ENCODE data around the gene AUTS2. TPM values are rescaled to one million over a fixed set of nuclear protein-coding genes. Genes with fewer than 3 reads are reported as not detected.

AUTS2 gene
- total and polyA plus RNA-seq, 9 of the 15 experiments (the other 6 are each of a cell fraction or from before 2014, with no cell fraction given): 0.58 TPM; not detected in 8

- TF ChIP-seq IRF9 (tag; IDR thresholded peaks at IDR 0.05) (no peak), ATF1 (CRISPR knock-in tag; IDR thresholded peaks at IDR 0.05) (no peak), ATF1 (tag; IDR thresholded peaks at IDR 0.05) (no peak), CHD2 (IDR thresholded peaks at IDR 0.05; ENCODE audit: low read depth, low read length) (no peak)
These were observed 200.9 kb downstream of the AUTS2 start (continued) for GRCh38 chr7:69799048-69799697.

- no peak overlapping the region for H2AFZ ChIP-seq (ENCODE audit: low read depth, low read length)
- in situ Hi-C loops (cut with MboI) (no loop called here), intact Hi-C loops (cut with micrococcal nuclease) (loop anchor here (10.0 kb wide), 1 partner anchor 55 kb away; no protein-coding TSS in a partner anchor)
- FAIRE-seq (no peak), ATAC-seq (no peak), DNase-seq (ENCODE audit: extremely low read depth in 1 of 4, low spot score in 3 of 4) (no peak)
- H4K20me1 ChIP-seq (replicated peaks; ENCODE audit: control insufficient read depth, insufficient read depth, low read length): no peaks in the 10 kb centered on the region
- no TSS peak for BruUV-seq (replicated peaks)
- H3K79me2 ChIP-seq (ENCODE audit: control insufficient read depth, insufficient read depth, low read length): no peaks in the 10 kb centered on the region
- POLR2A ChIA-PET: interaction anchor here (0.7 kb wide), 1 partner anchor 33 kb away, joined by 3 read pairs; no protein-coding TSS in a partner anchor
- CTCF ChIA-PET (ENCODE audit: low intra/inter-chr PET ratio): no interaction called here
- H3K4me3 ChIP-seq: no peak overlapping the region
- H3K4me2 ChIP-seq (ENCODE audit: insufficient read depth, low read length): no peak overlapping the region
- H3K9ac ChIP-seq (ENCODE audit: insufficient read depth in 1 of 2, low read depth in 2 of 2, low read length in 2 of 2): no peak overlapping the region
- H3K27ac ChIP-seq (ENCODE audit: extremely low read depth, low read depth, low read length): no peak overlapping the region
- no peaks in the 10 kb centered on the region for H3K9me1 ChIP-seq (ENCODE audit: control insufficient read depth, insufficient read depth, low read length)
- no peaks in the 10 kb centered on the region for H3K9me3 ChIP-seq (replicated peaks; ENCODE audit: control insufficient read depth, insufficient read depth, low read depth, low read length)
- no peaks in the 10 kb centered on the region for H3K4me1 ChIP-seq (replicated peaks in 1 of 2; ENCODE audit: control insufficient read depth in 2 of 2, insufficient read depth in 2 of 2, low read length in 2 of 2)
- no peaks in the 10 kb centered on the region for H3K36me3 ChIP-seq (ENCODE audit: control insufficient read depth, insufficient read depth, low read length)
- 3% methylated on average over 2 of the region's 2 CpGs for WGBS (ENCODE audit: insufficient coverage, low coverage, missing lambda C conversion rate)
- no peaks in the 10 kb centered on the region for H3K27me3 ChIP-seq (ENCODE audit: control insufficient read depth in 2 of 2, insufficient read depth in 2 of 2, low read length in 2 of 2)
- TF ChIP-seq MED1 (CRISPR knock-in tag; IDR thresholded peaks at IDR 0.05; ENCODE audit: borderline replicate concordance) (no peak), FOXA1 (IDR thresholded peaks at IDR 0.05; ENCODE audit: borderline replicate concordance) (no peak), CBFA2T2 (conservative IDR thresholded peaks at IDR 0.05) (no peak), GABPA (tag; conservative IDR thresholded peaks at IDR 0.05; ENCODE audit: low read depth) (no peak), RERE (CRISPR knock-in tag; IDR thresholded peaks at IDR 0.05; ENCODE audit: borderline replicate concordance) (no peak), MAZ (CRISPR knock-in tag; conservative IDR thresholded peaks at IDR 0.05 in 1 of 2, IDR thresholded peaks at IDR 0.05 in 1 of 2) (no peak)
These were observed 201.7 kb downstream of the AUTS2 start for GRCh38 chr7:69799990-69800389.
